Pancreas (tissue), 10 donors: ENCODE results near the gene TMEM121. TPM values are rescaled to one million over a fixed set of nuclear protein-coding genes. Genes with fewer than 3 reads are reported as not detected.

ENCODE experiments used
- ATAC-seq, 4 donors: fragments of 200-7000 bp; cut with Tn5 transposase; one replicate each; pipeline versions ENCODE4 v1.8.0 to v1.9.1; 2020; ENCODE audit warnings: mild to moderate bottlenecking in 4 of 4, moderate library complexity in 4 of 4
- DNase-seq, 6 donors: peaks; one replicate each; pipeline ENCODE4 v3.0.0-alpha.2; 2020
- FAIRE-seq: peaks from 2 replicates; lab custom pipeline; 2012; peaks lifted over from hg19 to GRCh38; lab: Jason Lieb, UNC
- H3K27ac ChIP-seq, 4 donors: fragments of 200-600 bp; sonication (generic); 1 replicate in 3 of 4; 2 replicates in 1 of 4; pipeline versions ENCODE4 v1.5.0 to v1.8.0; 2020
- H3K27me3 ChIP-seq, 4 donors: fragments of 200-600 bp; one replicate each; pipeline ENCODE4 v1.8.0; 2021
- H3K36me3 ChIP-seq, 3 donors: fragments of 200-600 bp; sonication (generic) in 1 of 3; one replicate each; pipeline versions ENCODE4 v1.5.0 to v1.8.0; 2020 to 2021
- H3K4me1 ChIP-seq, 3 donors: fragments of 200-600 bp; one replicate each; pipeline ENCODE4 v1.8.0; 2021
- H3K4me3 ChIP-seq, 4 donors: fragments of 200-600 bp; sonication (generic) in 2 of 4; one replicate each; pipeline versions ENCODE4 v1.5.0 to v1.8.0; 2020 to 2021
- H3K9me3 ChIP-seq, 4 donors: fragments of 200-600 bp; one replicate each; pipeline ENCODE4 v1.8.0; 2021
- CTCF ChIP-seq, 4 donors: fragments of 200-600 bp; sonication (generic) in 3 of 4; IDR thresholded peaks; one replicate each; pipeline versions ENCODE4 v1.5.0 to v1.8.0; 2021; ENCODE audit warnings: antibody characterized with exemption in 4 of 4
- WGBS, 2 donors: extraction: QIAGEN DNeasy Blood & Tissue Kit; methylation state at CpG; one replicate each; pipeline ENCODE4 v1.1.7; 2013; 5-methylcytosine and 5-hydroxymethylcytosine counted together
- intact Hi-C, 3 donors: fragments of 100-400 bp; cut with DNase I; formaldehyde crosslinking; loops; one replicate each; pipeline versions ENCODE4 v1.11.1 to v1.14.2; 2022
- polyA plus RNA-seq, 2 donors: library from polyadenylated mRNA; stranded (reverse); fragments of 200-250 nt; gene quantifications; one replicate each; pipeline ENCODE4 v1.2.3, GENCODE V29; 2013
- total RNA-seq, 6 donors: library from RNA; stranded (reverse); fragmentation: NEBNext Ultra II Directional in 4 of 6; extraction: Animal tissue kit (Norgen Biotek cat#: 25700) in 4 of 6; gene quantifications; one replicate each; pipeline versions ENCODE4 v1.2.1 to v1.2.4, GENCODE V29; 2021 to 2023
- donor health status: healthy with polysubstance abuse.
- donor health status: DM: no; HTN: no; CAD: no; lungs with moderate emphysema.
- donor health status: DM: no; HTN: no; CAD: no.
- donor health status: control.
- donor health status: control.
- donor health status: Bipolar disorder and iron deficiency.
- donor health status: DM: yes; HTN: yes; CAD: no.
- donor health status: DM: no; HTN: no; CAD: no.
- donor health status: DM: no; HTN: no; CAD: no.
- donor health status: DM: yes; HTN: yes; CAD: no.

TMEM121 gene
- total and polyA plus RNA-seq, 8 donors, result 0.92 to 3.3 (median 1.8) TPM

GRCh38 chr14:105496831-105497591 lies 29.4 kb upstream of the TMEM121 start:
- FAIRE-seq (no peak), DNase-seq (peak in 1 of 6 donors; percentile 75), ATAC-seq (no peak)
- Histone ChIP-seq H3K4me3 (no peak overlapping the region), H3K36me3 (no peaks in the 10 kb centered on the region), H3K4me1 (peaks cover 0 to 1% (median 0%) of the 10 kb centered on the region in 3 donors), H3K9me3 (no peaks in the 10 kb centered on the region), H3K27me3 (no peaks in the 10 kb centered on the region), H3K27ac (no peak overlapping the region)
- 90 to 91% methylated on average over 31 to 32 of the region's 32 CpGs for WGBS, 2 donors
- TF ChIP-seq CTCF (IDR thresholded peaks at IDR 0.05), result no peak
- intact Hi-C loops, result no loop called here

DNA sequence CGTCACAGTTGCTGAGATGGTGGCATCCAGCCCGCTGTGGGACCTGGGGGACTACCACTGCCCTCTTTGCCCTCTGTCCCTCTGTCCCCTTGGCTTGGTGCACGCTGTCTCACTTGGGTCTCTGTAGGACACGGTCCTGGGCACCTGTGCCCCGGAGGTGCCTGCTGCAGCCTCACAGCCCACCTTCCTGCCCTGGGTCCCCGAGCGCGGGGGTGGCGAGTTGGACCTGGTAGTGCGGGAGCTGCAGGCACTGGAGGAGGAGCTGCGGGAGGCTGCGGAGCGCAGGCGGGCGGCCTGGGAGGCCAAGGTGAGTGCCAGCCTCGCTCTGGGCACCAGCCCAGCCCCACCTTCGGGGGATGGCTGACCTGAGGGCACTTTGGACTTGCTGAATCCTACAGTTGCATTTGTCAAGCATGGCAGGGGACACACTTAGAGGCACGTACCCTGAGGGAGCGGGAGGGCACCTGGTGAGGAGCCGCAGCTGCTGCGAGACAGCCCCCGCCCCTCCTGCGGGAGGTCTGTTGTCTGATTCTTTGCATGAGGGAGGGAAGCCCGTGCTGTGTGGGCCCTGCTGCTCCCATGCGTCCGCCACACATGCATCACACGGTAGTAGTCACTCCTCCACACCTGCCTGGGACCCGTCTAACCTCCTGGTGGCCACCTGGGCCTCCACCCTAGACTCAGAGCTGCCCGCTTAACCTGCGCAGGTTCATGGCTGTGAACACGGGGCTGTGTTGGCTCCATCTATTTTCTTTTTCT lies 28.5 kb upstream of the TMEM121 start:
- DNase-seq (peak in 1 of 6 donors; percentile 75), FAIRE-seq (no peak)
- intact Hi-C loops, result no loop called here

GRCh38 chr14:105498430-105499255 lies 27.7 kb upstream of the TMEM121 start:
- no peaks in the 10 kb centered on the region for H3K36me3 ChIP-seq
- FAIRE-seq (no peak), ATAC-seq (no peak), DNase-seq (peak in 2 of 6 donors; percentile 53 to 70)
- no peak overlapping the region for H3K4me3 ChIP-seq
- intact Hi-C loops, result no loop called here
- H3K27ac ChIP-seq, result no peak overlapping the region
- H3K9me3 ChIP-seq, result no peaks in the 10 kb centered on the region
- WGBS, 2 donors, result 81 to 83% methylated on average over 36 of the region's 36 CpGs
- H3K27me3 ChIP-seq, result no peaks in the 10 kb centered on the region
- no peaks in the 10 kb centered on the region for H3K4me1 ChIP-seq
- TF ChIP-seq CTCF (IDR thresholded peaks at IDR 0.05), result no peak

More for the DNA sequence above, 28.5 kb upstream of the TMEM121 start:
- 89 to 95% methylated on average over 31 of the region's 31 CpGs for WGBS, 2 donors
- Histone ChIP-seq H3K4me3 (no peak overlapping the region), H3K4me1 (no peaks in the 10 kb centered on the region), H3K36me3 (no peaks in the 10 kb centered on the region), H3K27me3 (no peaks in the 10 kb centered on the region), H3K27ac (no peak overlapping the region), H3K9me3 (no peaks in the 10 kb centered on the region)
- no peak for TF ChIP-seq CTCF (IDR thresholded peaks at IDR 0.05)
- ATAC-seq, result no peak

DNA sequence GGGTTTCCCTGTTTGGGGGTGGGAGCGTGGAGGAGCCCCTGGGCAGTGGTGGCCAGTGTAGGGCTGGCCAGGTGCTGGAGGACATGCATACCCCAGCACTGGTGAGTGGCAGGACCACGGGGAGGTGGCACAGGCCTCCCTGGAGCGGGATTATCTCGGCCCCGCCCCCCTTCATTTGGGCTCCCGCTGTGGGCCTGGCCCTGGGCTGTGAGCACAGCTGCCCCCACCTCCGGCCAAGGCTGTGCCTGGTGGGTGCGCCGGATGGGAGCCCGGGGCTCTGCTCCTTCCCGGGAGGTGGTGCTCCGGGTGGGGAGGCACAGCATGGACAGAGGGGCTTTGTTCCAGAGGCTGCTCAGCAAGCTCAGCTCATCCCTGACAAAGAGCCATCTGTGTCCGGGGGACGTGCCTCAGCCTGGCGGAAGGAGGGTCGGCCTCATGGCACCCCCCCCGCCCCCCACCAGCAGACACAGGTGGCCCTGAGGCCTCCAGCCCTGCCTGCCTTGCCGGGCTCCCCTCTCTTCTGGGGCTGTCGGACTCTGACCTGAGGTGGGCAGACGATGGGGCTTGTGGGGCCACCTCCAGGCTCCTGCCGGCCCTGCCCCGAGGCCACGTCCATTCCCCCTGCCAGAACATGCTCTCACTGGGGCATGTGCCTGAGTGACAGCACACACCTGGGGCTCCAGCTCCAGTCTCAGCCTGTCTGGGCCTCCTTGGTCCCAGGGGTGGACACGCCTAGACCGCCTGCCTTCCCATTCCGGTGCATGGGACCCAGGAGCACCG lies 26.9 kb upstream of the TMEM121 start:
- Histone ChIP-seq H3K27me3 (no peaks in the 10 kb centered on the region), H3K4me1 (no peaks in the 10 kb centered on the region), H3K4me3 (no peak overlapping the region), H3K27ac (no peak overlapping the region), H3K9me3 (no peaks in the 10 kb centered on the region), H3K36me3 (no peaks in the 10 kb centered on the region)
- ATAC-seq (no peak), DNase-seq (peak in 2 of 6 donors; percentile 54 to 72), FAIRE-seq (no peak)
- no peak for TF ChIP-seq CTCF (IDR thresholded peaks at IDR 0.05)
- intact Hi-C loops, result no loop called here
- 59 to 66% methylated on average over 20 to 27 of the region's 27 CpGs for WGBS, 2 donors
